CD4-positive, alpha-beta T cell (primary cell): ENCODE data around the gene RPL32. TPM values are rescaled to one million over a fixed set of nuclear protein-coding genes. Genes with fewer than 3 reads are reported as not detected.

Experiments used
- ATAC-seq: fragments of 200-7000 bp; cut with Tn5 transposase; one replicate; pipeline ENCODE4 v1.10.0; 2022; ENCODE audit warnings: mild to moderate bottlenecking; ENCODE audit not compliant: poor library complexity
- CTCF ChIA-PET: fragments of 350-600 bp; sonication (Branson Sonifier 250); formaldehyde crosslinking; loops from one replicate; lab custom pipeline; 2021; ENCODE audit warnings: antibody characterized with exemption, inconsistent platforms; lab: Charles Lee
- POLR2A ChIA-PET: fragments of 350-600 bp; sonication (Branson Sonifier 250); formaldehyde crosslinking; loops from one replicate; lab custom pipeline; 2021; ENCODE audit warnings: antibody characterized with exemption, inconsistent platforms; lab: Charles Lee
- DNase-seq, 14 experiments: peaks; one replicate each; pipeline ENCODE4 v3.0.0-alpha.2; 2013 to 2020; ENCODE audit warnings: mixed read lengths in 2 of 14
- H3K27ac ChIP-seq, 2 donors: one replicate each; pipeline versions ENCODE4 v1.5.1 to v1.7.0; 2013; ENCODE audit warnings: low read length in 2 of 2, low read depth in 1 of 2, mild to moderate bottlenecking in 1 of 2
- H3K27me3 ChIP-seq, 2 experiments: 1 replicate in 1 of 2; 2 replicates in 1 of 2; pipeline versions ENCODE4 v1.6.1 to v1.7.0; 2013; ENCODE audit warnings: low read length in 2 of 2, control low read depth in 1 of 2, mild to moderate bottlenecking in 1 of 2, moderate library complexity in 1 of 2; ENCODE audit not compliant: insufficient read depth in 2 of 2, control insufficient read depth in 1 of 2
- H3K36me3 ChIP-seq: one replicate; pipeline ENCODE4 v1.6.1; 2013; ENCODE audit warnings: low read length, control low read depth; ENCODE audit not compliant: insufficient read depth
- H3K4me1 ChIP-seq: one replicate; pipeline ENCODE4 v1.6.1; 2013; ENCODE audit warnings: low read length, control low read depth; ENCODE audit not compliant: insufficient read depth
- H3K4me3 ChIP-seq: one replicate; pipeline ENCODE4 v1.5.1; 2013; ENCODE audit warnings: mild to moderate bottlenecking, low read length, moderate library complexity
- H3K9me3 ChIP-seq, 2 experiments: 1 replicate in 1 of 2; 2 replicates in 1 of 2; pipeline versions ENCODE4 v1.6.1 to v1.7.0; 2013; ENCODE audit warnings: low read length in 2 of 2, mild to moderate bottlenecking in 2 of 2, control low read depth in 1 of 2, moderate library complexity in 1 of 2; ENCODE audit not compliant: control insufficient read depth in 1 of 2, insufficient read depth in 1 of 2
- H3K27ac Mint-ChIP-seq: one replicate; pipeline ENCODE4 v1.8.0; 2020; ENCODE audit warnings: mixed read lengths
- H3K27me3 Mint-ChIP-seq: one replicate; pipeline ENCODE4 v1.8.0; 2021; ENCODE audit warnings: mixed read lengths
- H3K36me3 Mint-ChIP-seq: one replicate; pipeline ENCODE4 v1.8.0; 2021; ENCODE audit warnings: low read depth, mixed read lengths
- H3K4me1 Mint-ChIP-seq: one replicate; pipeline ENCODE4 v1.8.0; 2021; ENCODE audit warnings: low read depth, mixed read lengths
- H3K4me3 Mint-ChIP-seq: one replicate; pipeline ENCODE4 v1.8.0; 2020; ENCODE audit warnings: mild to moderate bottlenecking, mixed read lengths
- H3K9me3 Mint-ChIP-seq: one replicate; pipeline ENCODE4 v1.8.0; 2020; ENCODE audit warnings: mixed read lengths
- intact Hi-C, 2 experiments: fragments of 100-400 bp; cut with DNase I in 1 of 2; cut with micrococcal nuclease in 1 of 2; formaldehyde crosslinking; loops; one replicate each; pipeline versions ENCODE4 v1.15.1 to v1.9.0; 2023 to 2025; cut with DNase I, micrococcal nuclease
- total RNA-seq, 174 experiments: library from RNA in 2 of 174; stranded (reverse) in 2 of 174; gene quantifications; one replicate each; pipeline ENCODE4 v1.2.3 and lab custom pipeline; 2021 to 2026
- TF ChIP-seq, protein P1 (sequence below): fragments of 200-600 bp; IDR thresholded peaks from one replicate; pipeline ENCODE4 v1.8.0; 2022; ENCODE audit warnings: antibody characterized with exemption, mild to moderate bottlenecking

RPL32 gene
- total RNA-seq, 2 experiments from 2014 or later: 4,308 to 4,667 TPM

DNA sequence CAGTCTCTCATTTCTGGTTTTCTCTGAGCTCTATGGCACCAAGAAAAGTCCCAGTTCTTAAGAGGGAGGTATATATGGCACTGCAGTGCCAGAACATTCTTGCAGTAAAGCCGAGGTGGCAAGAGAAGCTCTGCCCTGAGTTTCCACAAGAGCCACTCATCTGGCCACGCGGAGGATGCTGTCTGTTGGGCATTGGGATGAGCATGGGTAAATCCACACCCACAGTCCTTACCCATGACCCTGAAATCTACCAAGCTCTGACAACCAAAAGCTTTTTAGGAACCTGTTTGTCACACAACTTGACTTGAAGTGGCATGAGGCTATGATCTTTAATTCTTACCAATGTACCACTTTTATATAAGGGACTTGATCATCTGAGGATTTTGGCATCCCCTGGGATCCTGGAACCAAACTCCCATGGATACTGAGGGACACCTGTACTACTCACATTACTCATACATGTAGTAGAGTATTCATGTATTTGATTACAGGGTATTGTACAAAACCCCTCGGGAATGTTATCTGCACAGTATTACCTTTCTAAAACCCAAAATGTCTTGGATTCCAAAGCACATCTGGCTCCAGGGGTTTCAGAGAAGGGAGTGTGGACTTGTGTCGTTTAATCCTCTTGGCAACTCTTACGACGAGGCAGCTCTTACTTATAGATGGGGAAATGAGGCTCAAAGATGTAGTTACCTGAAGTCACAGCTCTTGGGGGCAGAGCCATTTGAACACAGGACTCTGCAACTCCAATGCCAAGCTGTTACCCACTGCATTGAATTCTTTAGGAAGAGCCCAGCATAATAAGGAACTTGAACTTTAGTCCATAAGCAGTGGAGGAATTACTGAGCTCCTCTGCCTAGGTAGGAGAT is 8.8 kb downstream of the RPL32 start:
- Histone ChIP-seq H3K27ac (no peak overlapping the region), H3K27me3 (no peaks in the 10 kb centered on the region), H3K9me3 (no peaks in the 10 kb centered on the region), H3K36me3 (peaks cover 64% of the 10 kb centered on the region), H3K4me1 (no peaks in the 10 kb centered on the region), H3K4me3 (no peak overlapping the region)
- H3K27me3 Mint-ChIP-seq: no peaks in the 10 kb centered on the region
- intact Hi-C loops: loop anchor here in 1 of 2 experiments (10.0 kb wide), 1 partner anchor 278 kb away; the partner anchor contains the start of gene MKRN2
- DNase-seq (no peak), ATAC-seq (no peak)
- ChIA-PET POLR2A (interaction anchor here (1.4 to 2.7 kb wide), 3 partner anchors 9 to 22 kb away, joined by 4 to 34 read pairs (median 7); partner anchors contain the start of gene RPL32), CTCF (interaction anchor here (1.7 to 3.5 kb wide), 3 partner anchors 9 to 46 kb away, joined by 3 to 18 read pairs (median 4); partner anchors contain the start of gene RPL32)
- TF ChIP-seq, protein P1, sequence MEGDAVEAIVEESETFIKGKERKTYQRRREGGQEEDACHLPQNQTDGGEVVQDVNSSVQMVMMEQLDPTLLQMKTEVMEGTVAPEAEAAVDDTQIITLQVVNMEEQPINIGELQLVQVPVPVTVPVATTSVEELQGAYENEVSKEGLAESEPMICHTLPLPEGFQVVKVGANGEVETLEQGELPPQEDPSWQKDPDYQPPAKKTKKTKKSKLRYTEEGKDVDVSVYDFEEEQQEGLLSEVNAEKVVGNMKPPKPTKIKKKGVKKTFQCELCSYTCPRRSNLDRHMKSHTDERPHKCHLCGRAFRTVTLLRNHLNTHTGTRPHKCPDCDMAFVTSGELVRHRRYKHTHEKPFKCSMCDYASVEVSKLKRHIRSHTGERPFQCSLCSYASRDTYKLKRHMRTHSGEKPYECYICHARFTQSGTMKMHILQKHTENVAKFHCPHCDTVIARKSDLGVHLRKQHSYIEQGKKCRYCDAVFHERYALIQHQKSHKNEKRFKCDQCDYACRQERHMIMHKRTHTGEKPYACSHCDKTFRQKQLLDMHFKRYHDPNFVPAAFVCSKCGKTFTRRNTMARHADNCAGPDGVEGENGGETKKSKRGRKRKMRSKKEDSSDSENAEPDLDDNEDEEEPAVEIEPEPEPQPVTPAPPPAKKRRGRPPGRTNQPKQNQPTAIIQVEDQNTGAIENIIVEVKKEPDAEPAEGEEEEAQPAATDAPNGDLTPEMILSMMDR: no peak
- peaks cover 74% of the 10 kb centered on the region for H3K36me3 Mint-ChIP-seq
- H3K4me1 Mint-ChIP-seq: peaks cover 11% of the 10 kb centered on the region
- no peak overlapping the region for H3K27ac Mint-ChIP-seq
- no peaks in the 10 kb centered on the region for H3K9me3 Mint-ChIP-seq
- no peak overlapping the region for H3K4me3 Mint-ChIP-seq

DNA sequence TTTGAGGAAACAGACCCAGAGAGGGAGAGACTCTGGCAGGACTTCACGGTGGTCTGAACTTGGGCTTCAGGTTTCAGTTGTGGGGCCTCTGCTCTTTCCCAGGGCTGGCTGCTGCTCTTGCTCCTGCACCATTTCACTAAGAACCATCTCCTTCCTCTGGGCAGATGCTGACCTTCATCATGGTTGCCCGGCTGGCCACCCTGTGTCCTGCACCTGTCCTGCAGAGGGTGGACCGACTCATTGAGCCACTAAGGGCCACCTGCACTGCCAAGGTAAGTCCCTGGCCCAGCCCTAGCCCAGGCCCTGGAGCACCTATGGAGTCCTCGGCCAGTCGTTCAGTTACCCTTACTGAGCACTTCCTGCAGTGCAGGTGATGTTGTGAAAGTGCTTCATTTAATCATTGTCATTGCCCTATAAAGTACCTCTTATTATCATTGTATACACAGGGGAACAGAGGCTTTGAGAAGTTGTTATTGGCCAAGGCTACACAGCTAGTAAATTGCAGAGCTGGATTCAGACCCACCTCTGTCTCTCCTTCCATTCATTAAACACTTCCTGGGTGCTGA is 10.0 kb downstream of the RPL32 start:
- peaks cover 69% of the 10 kb centered on the region for H3K36me3 Mint-ChIP-seq
- H3K27ac Mint-ChIP-seq: peak overlapping the region; percentile 59
- ChIA-PET CTCF (interaction anchor here (1.1 to 3.5 kb wide), 2 partner anchors 10 to 21 kb away, joined by 4 to 18 read pairs; partner anchors contain the start of gene RPL32), POLR2A (interaction anchor here (2.7 kb wide), 1 partner anchor 10 kb away, joined by 34 read pairs; the partner anchor contains the start of gene RPL32)
- Histone ChIP-seq H3K27ac (no peak overlapping the region), H3K4me1 (no peaks in the 10 kb centered on the region), H3K36me3 (peaks cover 52% of the 10 kb centered on the region), H3K9me3 (no peaks in the 10 kb centered on the region), H3K27me3 (no peaks in the 10 kb centered on the region), H3K4me3 (no peak overlapping the region)
- no peak overlapping the region for H3K4me3 Mint-ChIP-seq
- ATAC-seq: no peak
- no peaks in the 10 kb centered on the region for H3K4me1 Mint-ChIP-seq
- no peaks in the 10 kb centered on the region for H3K27me3 Mint-ChIP-seq
- no peak for DNase-seq
- intact Hi-C loops: loop anchor here in 1 of 2 experiments (10.0 kb wide), 1 partner anchor 277 kb away; the partner anchor contains the start of gene MKRN2
- TF ChIP-seq, protein P1: no peak
- H3K9me3 Mint-ChIP-seq: no peaks in the 10 kb centered on the region

GRCh38 chr3:12830785-12831156 is 10.6 kb downstream of the RPL32 start:
- ChIA-PET CTCF (interaction anchor here (1.1 to 3.5 kb wide), 2 partner anchors 11 to 21 kb away, joined by 4 to 18 read pairs; partner anchors contain the start of gene RPL32), POLR2A (interaction anchor here (1.4 to 1.9 kb wide), 2 partner anchors 10 to 20 kb away, joined by 4 to 12 read pairs; partner anchors contain the start of gene RPL32)
- Histone ChIP-seq H3K4me3 (no peak overlapping the region), H3K27me3 (no peaks in the 10 kb centered on the region), H3K4me1 (no peaks in the 10 kb centered on the region), H3K36me3 (peaks cover 46% of the 10 kb centered on the region), H3K27ac (no peak overlapping the region), H3K9me3 (no peaks in the 10 kb centered on the region)
- Mint-ChIP-seq H3K27ac (no peak overlapping the region), H3K36me3 (peaks cover 63% of the 10 kb centered on the region), H3K9me3 (no peaks in the 10 kb centered on the region), H3K4me3 (no peak overlapping the region), H3K4me1 (no peaks in the 10 kb centered on the region), H3K27me3 (no peaks in the 10 kb centered on the region)
- TF ChIP-seq, protein P1: no peak
- DNase-seq (no peak), ATAC-seq (no peak)
- intact Hi-C loops: loop anchor here in 1 of 2 experiments (10.0 kb wide), 1 partner anchor 276 kb away; the partner anchor contains the start of gene MKRN2
